ENCODE measurements around the gene ACOXL. TPM values are rescaled to one million over a fixed set of nuclear protein-coding genes. Genes with fewer than 3 reads are reported as not detected.

Gene ACOXL
- total and polyA plus RNA-seq, 2 of the 8 experiments (the other 6 are each of a cell fraction or from before 2014, with no cell fraction given), result 11.4 to 20.6 TPM

DNA sequence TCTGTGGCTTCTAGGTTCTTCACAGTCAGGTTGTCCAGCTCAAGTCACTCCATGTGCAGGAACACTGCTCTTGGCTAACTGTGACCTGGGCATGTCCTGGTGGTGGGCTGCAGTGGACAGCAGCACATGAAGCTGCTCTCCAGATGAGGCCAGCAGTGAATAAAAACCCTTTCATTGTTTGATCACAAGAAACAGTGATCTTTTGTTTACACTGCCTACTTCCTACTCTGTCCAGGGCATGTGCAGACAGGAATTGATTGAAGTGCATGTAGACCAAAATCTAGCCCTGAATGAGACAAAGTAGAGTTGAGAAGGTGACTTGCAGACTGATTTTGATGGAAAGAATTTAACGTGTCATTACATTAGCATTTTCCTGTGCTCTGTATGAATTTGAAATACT, 423.2 kb downstream of the ACOXL start (continued):
- TF ChIP-seq, protein P1, sequence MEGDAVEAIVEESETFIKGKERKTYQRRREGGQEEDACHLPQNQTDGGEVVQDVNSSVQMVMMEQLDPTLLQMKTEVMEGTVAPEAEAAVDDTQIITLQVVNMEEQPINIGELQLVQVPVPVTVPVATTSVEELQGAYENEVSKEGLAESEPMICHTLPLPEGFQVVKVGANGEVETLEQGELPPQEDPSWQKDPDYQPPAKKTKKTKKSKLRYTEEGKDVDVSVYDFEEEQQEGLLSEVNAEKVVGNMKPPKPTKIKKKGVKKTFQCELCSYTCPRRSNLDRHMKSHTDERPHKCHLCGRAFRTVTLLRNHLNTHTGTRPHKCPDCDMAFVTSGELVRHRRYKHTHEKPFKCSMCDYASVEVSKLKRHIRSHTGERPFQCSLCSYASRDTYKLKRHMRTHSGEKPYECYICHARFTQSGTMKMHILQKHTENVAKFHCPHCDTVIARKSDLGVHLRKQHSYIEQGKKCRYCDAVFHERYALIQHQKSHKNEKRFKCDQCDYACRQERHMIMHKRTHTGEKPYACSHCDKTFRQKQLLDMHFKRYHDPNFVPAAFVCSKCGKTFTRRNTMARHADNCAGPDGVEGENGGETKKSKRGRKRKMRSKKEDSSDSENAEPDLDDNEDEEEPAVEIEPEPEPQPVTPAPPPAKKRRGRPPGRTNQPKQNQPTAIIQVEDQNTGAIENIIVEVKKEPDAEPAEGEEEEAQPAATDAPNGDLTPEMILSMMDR (IDR thresholded peaks at IDR 0.05; ENCODE audit: control extremely low read depth in 1 of 3, insufficient read depth in 1 of 3, low read depth in 1 of 3, low read length in 3 of 3), result no peak
- TF ChIP-seq, protein P2, sequence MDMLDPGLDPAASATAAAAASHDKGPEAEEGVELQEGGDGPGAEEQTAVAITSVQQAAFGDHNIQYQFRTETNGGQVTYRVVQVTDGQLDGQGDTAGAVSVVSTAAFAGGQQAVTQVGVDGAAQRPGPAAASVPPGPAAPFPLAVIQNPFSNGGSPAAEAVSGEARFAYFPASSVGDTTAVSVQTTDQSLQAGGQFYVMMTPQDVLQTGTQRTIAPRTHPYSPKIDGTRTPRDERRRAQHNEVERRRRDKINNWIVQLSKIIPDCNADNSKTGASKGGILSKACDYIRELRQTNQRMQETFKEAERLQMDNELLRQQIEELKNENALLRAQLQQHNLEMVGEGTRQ (IDR thresholded peaks at IDR 0.05; ENCODE audit: low read length), result no peak
